HepG2 (cell line): Measurements from ENCODE around the gene SPIN1. TPM values are rescaled to one million over a fixed set of nuclear protein-coding genes. Genes with fewer than 3 reads are reported as not detected.
A peak's percentile ranks its signal among the peaks of the same experiment; 100 is the strongest.

Experiments used
- ATAC-seq: fragments of 200-7000 bp; cut with Tn5 transposase; 3 replicates; pipeline ENCODE4 v1.9.1; 2020; ENCODE audit warnings: mild to moderate bottlenecking, moderate library complexity
- BruUV-seq: library from RNA; stranded (reverse); fragments of 400-500 nt; replicated peaks from 2 replicates; lab custom pipeline; 2021; lab: Mats Ljungman, UMichigan
- CTCF ChIA-PET: fragments of 300-600 bp; formaldehyde crosslinking; extraction: SDS; loops from one replicate; lab custom pipeline; 2021; ENCODE audit warnings: low total read pairs, inconsistent platforms, low intra/inter-chr PET ratio; lab: Yijun Ruan, JAX
- POLR2A ChIA-PET: fragments of 350-600 bp; sonication (Branson Sonifier 250); formaldehyde crosslinking; loops from one replicate; lab custom pipeline; 2020; ENCODE audit warnings: antibody characterized with exemption, inconsistent platforms; lab: Yijun Ruan, JAX
- DNase-seq: peaks from one replicate; pipeline ENCODE4 v3.0.0-alpha.2; 2015; ENCODE audit warnings: low spot score
- FAIRE-seq: peaks from 3 replicates; lab custom pipeline; 2011; peaks lifted over from hg19 to GRCh38; lab: Jason Lieb, UNC
- H2AFZ ChIP-seq: one replicate; pipeline ENCODE4 v1.6.1; 2011; ENCODE audit warnings: low read length, inconsistent platforms
- H3K27ac ChIP-seq: fragments of 300-600 bp; 3 replicates; pipeline ENCODE4 v1.8.0; 2011; ENCODE audit warnings: mixed run types, mild to moderate bottlenecking, mixed read lengths, low read length, inconsistent platforms; ENCODE audit not compliant: insufficient read depth; ENCODE audit errors: extremely low read length
- H3K27me3 ChIP-seq, 2 experiments: fragments of 200-600 bp in 1 of 2; 2 replicates in 1 of 2; 3 replicates in 1 of 2; pipeline versions ENCODE4 v1.6.0 to v1.8.0; 2011; ENCODE audit warnings: low read length in 2 of 2, mild to moderate bottlenecking in 2 of 2, moderate library complexity in 2 of 2, inconsistent platforms in 1 of 2; ENCODE audit not compliant: insufficient read depth in 2 of 2, control insufficient read depth in 1 of 2
- H3K36me3 ChIP-seq, 2 experiments: fragments of 200-600 bp in 1 of 2; replicated peaks in 1 of 2; 2 replicates in 1 of 2; 3 replicates in 1 of 2; pipeline versions ENCODE4 v1.5.1 to v1.8.0; 2011; ENCODE audit warnings: low read length in 2 of 2, inconsistent platforms in 1 of 2; ENCODE audit not compliant: insufficient read depth in 2 of 2, control insufficient read depth in 1 of 2
- H3K4me1 ChIP-seq: 2 replicates; pipeline ENCODE4 v1.5.1; 2012; ENCODE audit warnings: low read length, inconsistent platforms; ENCODE audit not compliant: insufficient read depth
- H3K4me2 ChIP-seq: 2 replicates; pipeline ENCODE4 v1.6.0; 2011; ENCODE audit warnings: low read depth, low read length, inconsistent platforms
- H3K4me3 ChIP-seq, 3 experiments: fragments of 200-600 bp in 1 of 3; sonication (generic), shearing (Covaris generic) in 1 of 3; replicated peaks in 1 of 3; 2 replicates each; pipeline ENCODE4 v1.5.1; 2011 to 2016; ENCODE audit warnings: low read length in 3 of 3, inconsistent platforms in 2 of 3, low read depth in 2 of 3, mild to moderate bottlenecking in 2 of 3, control low read depth in 1 of 3, mixed read lengths in 1 of 3; ENCODE audit not compliant: insufficient read depth in 1 of 3
- H3K79me2 ChIP-seq: one replicate; pipeline ENCODE4 v1.6.1; 2011; ENCODE audit warnings: low read length, inconsistent platforms; ENCODE audit not compliant: insufficient read depth
- H3K9ac ChIP-seq: 2 replicates; pipeline ENCODE4 v1.6.0; 2011; ENCODE audit warnings: mild to moderate bottlenecking, low read depth, low read length, inconsistent platforms; ENCODE audit not compliant: insufficient read depth
- H3K9me3 ChIP-seq: 2 replicates; pipeline ENCODE4 v1.5.1; 2012; ENCODE audit warnings: mild to moderate bottlenecking, low read length
- H4K20me1 ChIP-seq: 2 replicates; pipeline ENCODE4 v1.6.0; 2011; ENCODE audit warnings: inconsistent platforms, mild to moderate bottlenecking, low read length, moderate library complexity; ENCODE audit not compliant: insufficient read depth
- SKI ChIP-seq: fragments of 450-650 bp; IDR thresholded peaks from one replicate; pipeline ENCODE4 v1.6.1; 2018; ENCODE audit warnings: mild to moderate bottlenecking; ENCODE audit not compliant: partially characterized antibody
- SOX13 ChIP-seq, 3 experiments: fragments of 450-650 bp in 1 of 3; sonication (generic) in 1 of 3; formaldehyde crosslinking in 1 of 3; IDR thresholded peaks in 2 of 3; conservative IDR thresholded peaks in 1 of 3; 2 replicates each; pipeline versions ENCODE4 v1.5.0 to v1.6.1; 2016 to 2020; ENCODE audit warnings: antibody characterized with exemption in 1 of 3, mild to moderate bottlenecking in 1 of 3, missing compliant biosample characterization in 1 of 3, missing genetic modification reagents in 1 of 3, moderate library complexity in 1 of 3
- SOX5 ChIP-seq: IDR thresholded peaks from 2 replicates; pipeline ENCODE4 v1.6.1; 2016; ENCODE audit warnings: borderline replicate concordance
- WGBS: methylation state at CpG from one replicate; pipeline ENCODE4 v1.1.6; 2017; ENCODE audit warnings: low lambda C conversion rate; 5-methylcytosine and 5-hydroxymethylcytosine counted together
- in situ Hi-C: cut with HindIII; loops from 2 replicates; pipeline ENCODE4 v1.10.0; 2017; ENCODE audit warnings: low pct_unique_long_range_greater_than_20kb; ENCODE audit not compliant: extremely low pct_ligation_motif_present
- intact Hi-C: fragments of 100-400 bp; cut with micrococcal nuclease; formaldehyde crosslinking; loops from one replicate; pipeline ENCODE4 v1.10.0; 2022; ENCODE audit not compliant: unreplicated experiment
- polyA plus RNA-seq, 8 experiments: library from polyadenylated mRNA; depleted of rRNA in 3 of 8; stranded (reverse) in 7 of 8; unstranded in 1 of 8; fragments of >200 nt; fragmentation: Illumina TruSeq in 4 of 8; extraction: Trizol in 4 of 8; gene quantifications; 2 replicates each; pipeline versions ENCODE4 v1.2.1 to v1.2.3, GENCODE V29; 2011 to 2016; ENCODE audit warnings: low read depth in 4 of 8, missing spikeins in 1 of 8, mixed read lengths in 1 of 8; ENCODE audit not compliant: insufficient read depth in 1 of 8
- total RNA-seq, 5 experiments: library from RNA; depleted of rRNA; stranded (reverse); fragments of >200 nt; fragmentation: Illumina TruSeq; extraction: Trizol; gene quantifications; 2 replicates each; pipeline ENCODE4 v1.2.3, GENCODE V29; 2016; ENCODE audit warnings: low read depth in 1 of 5
- TF ChIP-seq, protein P1 (sequence below): IDR thresholded peaks from 2 replicates; pipeline ENCODE4 v1.4.0; 2020; ENCODE audit warnings: mild to moderate bottlenecking, missing genetic modification reagents
- TF ChIP-seq, protein P2 (sequence below): IDR thresholded peaks from 2 replicates; pipeline ENCODE4 v1.6.1; 2016; ENCODE audit warnings: control low read depth

SPIN1 gene
- total and polyA plus RNA-seq, 2 of the 13 experiments (the other 11 are each of a cell fraction or from before 2014, with no cell fraction given) = 20.0 to 24.3 TPM

GRCh38 chr9:88446728-88447127 lies 58.5 kb downstream of the SPIN1 start:
- no TSS peak for BruUV-seq
- FAIRE-seq = no peak
- Histone ChIP-seq H3K4me2 (no peak overlapping the region), H2AFZ (no peak overlapping the region), H3K27me3 (no peaks in the 10 kb centered on the region), H3K4me1 (peaks cover 26% of the 10 kb centered on the region), H4K20me1 (no peaks in the 10 kb centered on the region; the same call in 1 of the 2 replicates), H3K27ac (no peak overlapping the region), H3K9me3 (no peaks in the 10 kb centered on the region), H3K36me3 (peaks cover 4 to 6% of the 10 kb centered on the region in 2 experiments; a peak in 3 of 5 replicates), H3K9ac (no peak overlapping the region), H3K79me2 (peaks cover 30% of the 10 kb centered on the region), H3K4me3 (no peak overlapping the region)
- 96% methylated on average over 2 of the region's 2 CpGs for WGBS
- no peak for DNase-seq
- in situ Hi-C loops = no loop called here
- intact Hi-C loops = no loop called here
- TF ChIP-seq, protein P1, sequence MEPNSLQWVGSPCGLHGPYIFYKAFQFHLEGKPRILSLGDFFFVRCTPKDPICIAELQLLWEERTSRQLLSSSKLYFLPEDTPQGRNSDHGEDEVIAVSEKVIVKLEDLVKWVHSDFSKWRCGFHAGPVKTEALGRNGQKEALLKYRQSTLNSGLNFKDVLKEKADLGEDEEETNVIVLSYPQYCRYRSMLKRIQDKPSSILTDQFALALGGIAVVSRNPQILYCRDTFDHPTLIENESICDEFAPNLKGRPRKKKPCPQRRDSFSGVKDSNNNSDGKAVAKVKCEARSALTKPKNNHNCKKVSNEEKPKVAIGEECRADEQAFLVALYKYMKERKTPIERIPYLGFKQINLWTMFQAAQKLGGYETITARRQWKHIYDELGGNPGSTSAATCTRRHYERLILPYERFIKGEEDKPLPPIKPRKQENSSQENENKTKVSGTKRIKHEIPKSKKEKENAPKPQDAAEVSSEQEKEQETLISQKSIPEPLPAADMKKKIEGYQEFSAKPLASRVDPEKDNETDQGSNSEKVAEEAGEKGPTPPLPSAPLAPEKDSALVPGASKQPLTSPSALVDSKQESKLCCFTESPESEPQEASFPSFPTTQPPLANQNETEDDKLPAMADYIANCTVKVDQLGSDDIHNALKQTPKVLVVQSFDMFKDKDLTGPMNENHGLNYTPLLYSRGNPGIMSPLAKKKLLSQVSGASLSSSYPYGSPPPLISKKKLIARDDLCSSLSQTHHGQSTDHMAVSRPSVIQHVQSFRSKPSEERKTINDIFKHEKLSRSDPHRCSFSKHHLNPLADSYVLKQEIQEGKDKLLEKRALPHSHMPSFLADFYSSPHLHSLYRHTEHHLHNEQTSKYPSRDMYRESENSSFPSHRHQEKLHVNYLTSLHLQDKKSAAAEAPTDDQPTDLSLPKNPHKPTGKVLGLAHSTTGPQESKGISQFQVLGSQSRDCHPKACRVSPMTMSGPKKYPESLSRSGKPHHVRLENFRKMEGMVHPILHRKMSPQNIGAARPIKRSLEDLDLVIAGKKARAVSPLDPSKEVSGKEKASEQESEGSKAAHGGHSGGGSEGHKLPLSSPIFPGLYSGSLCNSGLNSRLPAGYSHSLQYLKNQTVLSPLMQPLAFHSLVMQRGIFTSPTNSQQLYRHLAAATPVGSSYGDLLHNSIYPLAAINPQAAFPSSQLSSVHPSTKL (CRISPR knock-in tag) = 0 out of 2 replicates have a peak, but pooled peaks have one; percentile 9
- TF ChIP-seq SOX13 (IDR thresholded peaks at IDR 0.05) = no peak
- TF ChIP-seq SOX13 (CRISPR knock-in tag; conservative IDR thresholded peaks at IDR 0.05 in 1 of 2, IDR thresholded peaks at IDR 0.05 in 1 of 2) = peak in 1 of 2 experiments; percentile 81; a peak in 2 of 4 replicates
- no peak for TF ChIP-seq SKI
- TF ChIP-seq, protein P2, sequence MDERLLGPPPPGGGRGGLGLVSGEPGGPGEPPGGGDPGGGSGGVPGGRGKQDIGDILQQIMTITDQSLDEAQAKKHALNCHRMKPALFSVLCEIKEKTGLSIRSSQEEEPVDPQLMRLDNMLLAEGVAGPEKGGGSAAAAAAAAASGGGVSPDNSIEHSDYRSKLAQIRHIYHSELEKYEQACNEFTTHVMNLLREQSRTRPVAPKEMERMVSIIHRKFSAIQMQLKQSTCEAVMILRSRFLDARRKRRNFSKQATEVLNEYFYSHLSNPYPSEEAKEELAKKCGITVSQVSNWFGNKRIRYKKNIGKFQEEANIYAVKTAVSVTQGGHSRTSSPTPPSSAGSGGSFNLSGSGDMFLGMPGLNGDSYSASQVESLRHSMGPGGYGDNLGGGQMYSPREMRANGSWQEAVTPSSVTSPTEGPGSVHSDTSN (CRISPR knock-in tag) = no peak
- peak; percentile 47; the same call in 1 of the 2 replicates for TF ChIP-seq SOX5 (CRISPR knock-in tag)
- ChIA-PET POLR2A (no interaction called here), CTCF (no interaction called here)
- no peak for ATAC-seq
